GM21367 (cell line): ENCODE measurements around the gene PVRIG.
A peak's percentile ranks its signal among the peaks of the same experiment; 100 is the strongest.
"Not testable (repeated sequence)": the region's sequence is repeated elsewhere in the genome, so short reads cannot be mapped to it uniquely, and the experiment has no call there.

ENCODE experiments used
- ATAC-seq: cut with Tn5 transposase; IDR thresholded peaks from one replicate; pipeline ENCODE4 v1.9.1; 2021; ENCODE audit not compliant: unreplicated experiment

Gene PVRIG

DNA sequence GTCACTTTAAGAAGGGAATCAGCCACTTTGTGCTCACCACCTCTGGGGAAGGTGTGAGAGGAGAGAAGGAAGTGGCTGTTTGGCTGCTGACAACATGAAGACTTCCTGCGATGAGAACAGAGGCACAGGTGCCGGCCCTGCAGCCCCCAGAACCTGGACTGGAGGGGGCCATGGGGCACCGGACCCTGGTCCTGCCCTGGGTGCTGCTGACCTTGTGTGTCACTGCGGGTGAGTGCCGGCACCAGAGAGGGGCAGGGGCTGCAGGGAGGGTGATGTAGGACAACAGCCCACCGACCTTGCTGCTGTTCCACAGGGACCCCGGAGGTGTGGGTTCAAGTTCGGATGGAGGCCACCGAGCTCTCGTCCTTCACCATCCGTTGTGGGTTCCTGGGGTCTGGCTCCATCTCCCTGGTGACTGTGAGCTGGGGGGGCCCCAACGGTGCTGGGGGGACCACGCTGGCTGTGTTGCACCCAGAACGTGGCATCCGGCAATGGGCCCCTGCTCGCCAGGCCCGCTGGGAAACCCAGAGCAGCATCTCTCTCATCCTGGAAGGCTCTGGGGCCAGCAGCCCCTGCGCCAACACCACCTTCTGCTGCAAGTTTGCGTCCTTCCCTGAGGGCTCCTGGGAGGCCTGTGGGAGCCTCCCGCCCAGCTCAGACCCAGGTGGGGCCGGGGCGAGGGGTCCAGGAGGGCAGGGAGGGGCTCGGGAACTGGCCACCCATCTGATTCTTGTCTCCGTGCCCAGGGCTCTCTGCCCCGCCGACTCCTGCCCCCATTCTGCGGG, at the start of gene PVRIG:
Gene PVRIG (plus strand): TSS at position 149 of the 785 bp plus-strand sequence. CDS start 22 bp downstream, at position 171.
- not testable (repeated sequence) for ATAC-seq

DNA sequence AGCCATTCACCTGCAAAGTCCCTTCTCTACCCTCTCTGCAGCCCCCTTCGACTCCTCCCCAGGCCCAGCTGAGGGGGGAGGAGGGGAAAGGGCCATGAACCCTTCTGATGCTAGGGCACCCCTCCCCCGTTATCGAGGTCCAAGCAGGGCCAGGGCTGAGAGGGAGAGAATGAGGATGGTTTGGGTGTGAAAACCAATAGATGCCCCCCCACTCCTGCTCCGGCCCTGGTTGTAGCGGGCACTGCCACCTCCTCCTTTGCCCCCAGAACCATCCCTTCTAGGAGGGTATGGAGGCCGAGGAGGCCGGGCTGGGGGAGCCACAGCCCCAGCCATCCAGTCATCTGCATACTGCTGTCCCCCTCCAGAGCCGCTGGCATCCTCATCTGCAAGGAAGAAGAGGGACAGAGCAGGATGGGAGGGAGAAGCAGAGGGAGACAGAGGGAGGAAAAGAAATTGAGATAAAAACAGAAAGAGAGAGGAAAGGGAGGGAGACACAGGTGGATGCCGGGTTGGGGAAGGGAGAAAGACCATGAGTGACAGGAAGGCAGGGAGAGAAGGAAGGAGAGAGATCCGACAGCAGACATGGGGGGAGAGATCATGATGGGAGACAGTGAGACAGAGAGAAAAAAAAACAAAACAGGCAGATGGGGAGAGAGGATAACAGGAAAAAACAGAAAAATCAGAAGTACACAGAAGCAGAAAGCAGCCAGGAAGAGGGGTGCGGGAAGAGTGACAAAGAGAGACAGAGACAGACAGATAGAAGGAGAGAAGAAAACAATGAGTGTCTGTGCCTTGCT, 49.5 kb upstream of the PVRIG start:
- no peak for ATAC-seq

DNA sequence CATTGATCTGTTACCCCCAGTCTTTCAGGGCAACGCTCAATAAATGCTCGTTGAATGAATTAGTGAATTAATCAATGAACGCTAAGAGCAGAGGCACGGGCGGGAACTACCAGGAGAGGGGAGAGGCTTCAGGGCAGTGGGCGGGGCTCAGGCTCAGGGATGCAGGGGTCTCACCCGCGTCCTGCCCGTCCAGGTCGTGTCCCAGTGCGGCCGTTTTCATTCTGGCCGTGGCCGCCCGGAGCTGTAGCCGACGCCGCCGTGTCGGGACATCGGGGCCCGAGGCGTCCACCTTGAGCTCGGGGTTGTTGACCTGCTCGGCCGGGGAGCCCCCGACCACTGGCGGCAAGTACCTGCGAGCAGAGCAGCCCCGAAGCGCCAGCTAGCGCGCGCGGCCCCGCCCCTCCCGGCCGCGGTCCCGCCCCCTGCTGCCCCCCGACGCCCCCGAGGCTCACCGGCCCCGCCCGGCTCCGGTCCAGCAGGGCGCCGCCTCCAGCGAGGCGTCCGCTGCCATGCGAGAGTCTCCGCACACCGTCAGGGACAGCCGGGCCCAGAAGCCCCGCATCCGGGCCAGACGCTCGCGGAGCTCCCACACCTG, 48.6 kb upstream of the PVRIG start:
- ATAC-seq = no peak

DNA sequence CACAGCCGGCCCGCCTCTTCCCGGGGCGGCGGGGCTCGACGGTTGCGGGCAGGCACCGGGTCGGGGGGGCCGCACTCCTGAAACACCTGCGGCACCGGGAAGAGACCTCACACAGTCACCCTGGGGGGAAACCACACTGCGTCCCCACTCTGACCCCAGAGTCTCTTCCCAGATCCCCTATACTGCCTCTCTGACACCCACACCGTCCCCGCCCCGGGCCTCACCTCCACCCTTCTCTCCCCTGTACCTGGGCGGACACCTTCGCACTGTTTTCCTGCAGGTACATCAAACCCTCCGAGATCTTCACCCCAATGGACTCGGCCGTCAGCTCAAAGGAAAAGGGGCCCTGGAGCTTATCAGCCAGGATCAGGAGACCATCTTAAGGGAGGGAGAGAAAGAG, 47.9 kb upstream of the PVRIG start:
- ATAC-seq = no peak

DNA sequence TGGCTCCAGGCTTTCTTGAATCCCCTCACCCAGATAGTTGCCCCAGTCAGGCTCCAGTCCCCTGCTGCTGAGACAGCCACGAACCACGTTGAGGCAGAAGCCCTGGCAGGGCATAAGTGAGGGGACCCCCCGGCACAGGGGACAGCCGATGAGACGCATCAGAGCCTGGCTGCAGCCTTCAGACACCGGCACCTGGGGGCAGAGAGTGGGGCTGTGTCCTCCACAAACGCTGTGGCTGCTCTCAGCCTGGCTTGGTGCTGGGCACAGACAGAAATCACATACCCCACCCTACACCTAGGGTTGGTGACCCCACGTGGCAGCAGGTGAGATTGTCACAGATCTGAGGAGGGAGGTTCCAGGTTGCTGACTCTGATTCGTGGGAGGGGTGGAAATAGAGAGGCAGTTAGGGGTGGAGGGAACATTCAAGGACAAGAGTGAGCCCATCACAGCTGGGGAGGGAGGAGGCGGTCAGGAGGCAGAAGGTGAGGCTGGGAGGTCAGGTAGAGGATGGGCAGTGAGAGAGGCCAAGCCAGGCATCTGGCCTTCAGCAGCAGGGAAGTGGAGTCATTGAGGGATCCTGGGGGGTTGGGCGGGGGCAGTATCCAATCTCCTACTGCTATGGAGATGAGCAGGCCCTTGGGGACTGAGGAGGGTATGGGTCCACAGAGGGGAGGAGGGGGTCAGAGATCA, 45.8 kb upstream of the PVRIG start:
- ATAC-seq = no peak

DNA sequence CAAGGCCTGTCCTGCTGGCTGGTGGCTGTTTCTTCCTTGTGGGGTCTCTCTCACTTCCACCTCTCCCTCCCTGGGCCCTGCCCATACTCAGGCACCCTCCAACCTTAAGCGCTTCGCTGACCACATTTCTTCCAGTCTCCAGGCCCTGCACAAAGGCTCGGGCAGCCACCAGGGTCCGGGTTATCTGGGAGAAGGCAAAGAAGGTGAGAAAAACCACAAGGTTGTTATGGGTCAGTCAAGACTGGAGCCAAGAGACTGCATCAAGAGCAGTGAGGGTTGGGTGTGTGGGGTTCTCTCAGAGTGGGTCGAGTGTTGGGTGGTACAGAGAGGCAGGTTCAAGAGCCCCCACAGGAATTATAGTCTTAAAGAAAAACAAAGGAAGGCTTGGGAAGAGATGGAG, 45.2 kb upstream of the PVRIG start:
- ATAC-seq = no peak

DNA sequence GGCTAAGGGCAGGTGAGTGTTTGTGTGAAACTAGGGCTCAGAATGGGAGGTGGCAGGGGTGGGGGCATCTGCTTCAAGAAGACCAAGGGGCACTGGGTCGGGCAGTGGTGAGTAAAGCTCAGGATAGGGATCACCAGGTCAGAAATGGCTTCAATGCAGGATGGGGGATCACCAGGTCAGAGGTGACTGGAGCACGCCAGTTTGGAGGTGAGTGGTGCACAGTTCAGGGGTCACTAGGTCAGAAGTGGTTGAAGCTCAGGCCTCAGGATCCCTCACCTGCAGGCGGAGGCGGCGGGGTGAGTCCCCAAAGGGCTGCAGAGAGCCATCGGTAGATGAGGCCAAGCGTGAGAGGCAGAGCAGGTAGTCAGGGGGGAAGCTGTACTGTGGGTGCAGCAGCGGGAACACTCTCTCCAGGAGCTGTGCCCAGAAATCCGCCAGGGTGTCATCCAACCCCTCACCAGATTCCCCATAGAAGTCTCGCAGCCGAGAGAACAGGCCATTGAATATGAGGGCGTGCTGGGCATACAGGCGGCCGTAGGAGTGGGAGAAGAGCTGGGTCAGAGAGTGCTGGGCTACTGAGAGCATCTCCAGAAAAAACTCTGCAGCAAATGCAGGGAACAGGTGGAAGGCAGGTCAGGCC, 44.3 kb upstream of the PVRIG start:
- no peak for ATAC-seq

DNA sequence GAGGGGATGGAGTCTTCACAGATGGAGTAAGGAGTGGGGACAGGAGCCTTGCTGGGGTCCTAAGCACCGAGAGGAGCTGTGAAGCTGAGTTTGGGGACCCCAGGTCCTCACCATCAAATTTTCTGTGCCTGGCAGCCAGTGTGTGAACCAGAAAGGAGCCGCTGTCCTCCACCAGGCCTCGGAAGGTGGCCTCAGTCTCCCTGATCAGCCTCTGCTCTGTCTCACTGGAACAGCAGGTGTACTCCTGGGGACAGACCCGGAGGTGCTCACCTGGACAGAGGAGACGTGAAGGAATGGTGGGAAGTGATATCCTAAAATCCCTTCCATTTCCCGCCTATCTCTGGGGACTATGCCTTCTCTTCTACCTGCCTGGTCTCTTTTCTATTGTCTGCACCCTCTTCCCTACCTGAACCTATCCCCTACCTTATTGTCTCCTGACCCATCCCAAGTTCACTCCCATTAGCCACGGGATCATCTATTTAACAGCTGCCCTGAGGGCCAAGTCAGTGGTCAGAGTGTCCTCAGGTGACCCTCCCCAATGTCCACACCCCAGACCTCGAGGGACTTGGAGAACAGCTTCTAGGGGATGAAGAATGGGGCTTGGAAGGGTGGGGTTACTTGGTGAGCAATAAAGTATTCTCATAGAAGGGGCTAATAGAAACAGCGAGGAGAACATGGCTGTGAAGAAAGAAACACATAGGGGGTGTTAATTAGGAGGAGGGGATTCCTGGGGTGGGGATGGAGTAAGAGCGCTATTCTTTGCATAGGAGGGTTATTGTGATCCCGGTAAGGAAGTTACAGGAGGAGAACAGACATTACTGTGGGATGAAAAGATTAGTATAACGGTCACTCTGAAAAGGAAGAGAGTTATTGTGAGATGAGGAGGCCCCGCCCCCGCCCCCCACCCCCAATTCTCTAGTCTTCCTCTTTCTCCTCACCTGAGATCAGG, 43.4 kb upstream of the PVRIG start:
- ATAC-seq = no peak

DNA sequence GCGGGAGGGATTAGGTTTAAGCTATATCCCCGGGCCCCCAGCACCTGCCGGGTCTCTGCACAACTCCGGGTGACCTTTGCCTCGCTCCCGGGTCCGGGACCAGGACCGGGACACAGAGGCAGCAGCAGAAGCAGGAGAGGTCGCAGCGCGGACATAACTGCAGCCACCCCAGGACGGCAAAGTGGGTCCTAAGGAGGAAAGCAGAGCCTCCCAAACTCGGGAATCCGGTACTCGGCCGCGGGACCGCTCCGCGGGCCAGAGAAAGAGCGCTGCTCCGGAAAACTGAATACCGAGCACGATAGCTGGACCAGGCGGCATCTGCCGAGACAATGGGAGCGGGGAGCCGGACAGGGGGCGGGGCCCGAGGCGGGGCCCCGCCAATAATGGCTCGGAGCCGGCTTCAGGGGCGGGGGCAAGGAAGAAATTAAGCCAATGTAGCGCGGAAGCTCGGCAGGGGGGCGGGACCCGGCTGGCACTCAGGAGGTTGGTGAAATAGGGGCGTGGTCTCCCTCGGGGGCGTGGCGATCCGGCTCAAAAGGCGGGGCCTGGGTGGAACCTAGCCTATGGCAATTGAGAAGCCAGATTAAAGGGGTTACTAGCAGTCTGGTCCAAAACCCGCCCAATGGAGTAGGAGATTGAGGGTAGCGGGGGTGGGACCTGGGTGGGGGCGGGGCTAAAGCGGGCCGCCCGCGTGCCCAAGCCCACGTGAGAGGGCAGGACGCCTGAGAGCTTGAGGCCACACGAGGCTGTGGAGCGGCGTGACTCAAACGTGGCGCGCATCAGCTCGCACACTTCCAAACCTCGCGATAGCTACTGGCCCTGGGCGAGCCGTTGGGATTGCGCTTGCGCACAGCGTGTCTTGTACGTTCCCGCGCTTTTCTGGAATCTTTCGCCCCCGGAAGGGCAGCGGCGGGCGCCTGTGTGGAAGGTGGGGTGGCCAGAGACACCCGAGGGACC, 42.4 kb upstream of the PVRIG start, which contains the start of the genes GPC2 and STAG3:
Gene GPC2 (minus strand): TSS at position 337 of the 957 bp plus-strand sequence. CDS start 182 bp downstream, at position 155.
Gene STAG3 (plus strand): TSS at position 874 of the 957 bp plus-strand sequence. CDS start 2,639 bp downstream, outside the sequence.
- ATAC-seq = peak; percentile 73

DNA sequence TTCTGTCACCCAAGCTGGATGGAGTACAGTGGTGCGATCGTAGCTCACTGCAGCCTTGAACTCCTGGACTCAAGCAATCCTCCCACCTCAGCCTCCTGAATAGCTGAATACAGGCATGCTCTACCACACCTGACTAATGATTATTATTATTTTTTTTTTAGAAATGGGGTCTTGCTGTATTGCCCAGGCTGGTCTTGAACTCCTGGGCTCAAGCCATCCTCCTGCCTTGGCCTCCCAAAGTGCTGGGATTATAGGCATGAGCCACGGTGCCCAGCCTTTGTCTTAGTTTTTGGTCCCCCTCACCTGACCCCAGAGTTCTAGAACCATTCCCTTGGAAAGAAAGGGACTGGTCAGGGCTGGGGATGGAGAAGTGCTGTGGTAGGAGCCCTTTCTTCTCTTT, 39.7 kb upstream of the PVRIG start:
- not testable (repeated sequence) for ATAC-seq

DNA sequence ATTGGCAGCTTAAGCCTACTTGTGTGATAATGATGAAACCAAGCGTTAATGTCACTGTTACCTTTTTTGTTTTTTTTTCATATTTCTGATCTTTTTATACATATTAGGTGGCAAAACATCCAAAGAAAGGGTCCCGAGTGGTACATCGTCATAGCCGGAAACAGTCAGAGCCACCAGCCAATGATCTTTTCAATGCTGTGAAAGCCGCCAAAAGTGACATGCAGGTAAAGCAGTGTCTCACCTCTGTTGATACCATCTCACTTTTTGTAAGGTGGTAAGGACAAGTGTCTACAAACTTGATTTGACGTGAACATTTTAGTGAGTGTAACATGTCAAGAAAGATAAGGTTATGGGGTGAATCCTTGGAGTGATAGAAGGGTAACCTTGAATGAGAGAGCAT, 37.1 kb upstream of the PVRIG start:
- ATAC-seq = not testable (repeated sequence)

DNA sequence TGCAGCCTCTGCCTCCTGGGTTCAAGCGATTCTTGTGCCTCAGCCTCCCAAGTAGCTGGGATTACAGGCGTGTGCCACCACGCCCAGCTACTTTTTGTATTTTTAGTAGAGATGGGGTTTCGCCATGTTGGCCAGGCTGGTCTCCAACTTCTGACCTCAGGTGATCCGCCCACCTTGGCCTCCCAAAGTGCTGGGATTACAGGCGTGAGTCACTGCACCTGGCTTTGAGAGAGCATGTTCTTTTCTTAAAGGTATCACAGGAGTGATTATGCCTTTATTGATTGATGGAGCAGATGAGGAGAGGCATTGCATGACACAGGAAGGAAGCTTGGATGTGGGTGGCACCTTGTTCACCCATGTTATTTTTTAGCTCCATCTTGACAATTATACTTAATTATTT, 36.7 kb upstream of the PVRIG start:
- ATAC-seq = not testable (repeated sequence)

DNA sequence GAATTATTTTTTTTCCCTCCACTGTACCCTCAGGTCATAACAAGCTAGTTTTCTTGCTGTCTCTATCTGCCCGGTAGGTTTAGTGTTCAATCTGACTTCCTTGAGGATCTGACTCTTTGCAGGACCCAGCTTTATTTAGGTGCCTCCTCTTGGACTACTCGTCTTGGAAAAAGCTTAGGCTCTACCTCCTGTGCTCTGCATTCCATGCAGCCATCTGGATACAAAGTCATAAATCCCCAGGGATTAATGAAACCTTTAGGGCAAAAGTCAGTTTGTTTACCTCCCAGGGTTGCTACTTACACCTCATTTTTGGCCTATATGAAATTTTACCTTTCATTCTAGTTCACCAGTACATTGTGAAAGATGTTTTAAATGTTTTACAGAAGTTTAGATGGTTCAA, 34.0 kb upstream of the PVRIG start:
- no peak for ATAC-seq

DNA sequence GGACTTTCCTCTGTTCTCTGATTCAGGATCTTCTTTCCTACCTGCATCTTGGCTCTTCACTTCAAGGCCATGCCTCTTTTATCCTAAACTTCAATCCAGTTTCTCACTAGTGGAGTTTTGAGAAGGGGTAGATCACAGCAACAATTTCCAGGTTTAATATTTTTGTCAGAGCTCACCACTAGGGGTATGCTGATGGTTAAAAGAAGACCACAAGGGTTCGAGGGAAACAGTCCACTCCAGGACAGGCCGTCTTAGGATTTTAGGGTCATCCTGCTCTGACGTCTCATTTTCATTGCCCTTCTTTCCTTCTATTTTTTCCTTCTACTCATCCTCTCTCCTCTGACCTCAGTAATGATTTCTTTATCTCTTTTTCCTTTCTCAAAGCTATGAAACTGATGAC, 30.7 kb upstream of the PVRIG start:
- ATAC-seq = no peak

DNA sequence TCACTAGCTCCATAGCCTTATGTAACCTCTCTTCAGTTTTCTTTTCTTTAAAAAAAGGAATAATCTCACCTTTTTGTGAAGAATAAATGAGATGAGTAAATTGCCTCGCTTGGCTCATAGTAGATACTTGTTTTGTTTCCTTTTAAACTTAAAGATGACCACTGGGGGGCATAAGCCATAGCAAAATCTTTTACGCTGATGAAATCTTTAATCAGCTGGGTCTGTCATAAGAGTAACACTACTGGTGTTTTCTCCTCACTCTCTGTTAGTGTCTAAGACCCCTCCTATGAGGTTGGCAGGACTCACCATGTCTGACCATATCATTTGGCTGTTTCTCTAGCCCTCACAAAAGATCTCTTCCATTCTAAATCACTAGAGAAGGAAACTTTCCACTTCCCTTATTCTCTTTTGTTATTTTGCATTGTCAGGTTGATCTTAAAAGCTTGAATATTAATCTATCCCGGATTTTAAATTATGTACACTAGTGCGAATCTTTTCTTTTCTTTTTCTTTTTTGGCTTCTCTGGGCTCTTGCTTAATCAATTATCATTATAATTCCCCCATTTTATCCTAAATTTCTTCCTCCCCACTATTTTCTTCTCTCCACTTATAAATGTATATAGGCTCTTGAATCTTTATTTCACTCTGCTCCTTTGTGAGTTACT, 29.6 kb upstream of the PVRIG start:
- peak; percentile 48 for ATAC-seq

DNA sequence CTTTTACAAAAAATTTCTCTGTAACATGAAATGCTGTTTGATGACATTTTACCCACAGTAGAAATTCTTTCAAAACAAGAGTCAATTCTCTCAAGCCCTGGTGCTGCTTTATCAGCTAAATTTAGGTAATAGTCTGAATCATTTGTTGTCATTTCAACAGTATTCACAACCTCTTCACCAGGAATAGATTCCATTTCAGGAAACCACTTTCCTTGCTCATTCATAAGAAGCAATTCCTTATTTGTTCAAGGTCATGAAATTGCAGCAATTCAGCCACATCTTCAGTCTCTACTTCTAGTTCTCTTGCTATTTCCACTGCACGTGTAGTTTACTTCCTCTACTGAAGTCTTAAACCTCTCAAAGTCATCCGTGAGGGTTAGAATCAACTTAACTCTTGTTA, 28.0 kb upstream of the PVRIG start:
- ATAC-seq = no peak

DNA sequence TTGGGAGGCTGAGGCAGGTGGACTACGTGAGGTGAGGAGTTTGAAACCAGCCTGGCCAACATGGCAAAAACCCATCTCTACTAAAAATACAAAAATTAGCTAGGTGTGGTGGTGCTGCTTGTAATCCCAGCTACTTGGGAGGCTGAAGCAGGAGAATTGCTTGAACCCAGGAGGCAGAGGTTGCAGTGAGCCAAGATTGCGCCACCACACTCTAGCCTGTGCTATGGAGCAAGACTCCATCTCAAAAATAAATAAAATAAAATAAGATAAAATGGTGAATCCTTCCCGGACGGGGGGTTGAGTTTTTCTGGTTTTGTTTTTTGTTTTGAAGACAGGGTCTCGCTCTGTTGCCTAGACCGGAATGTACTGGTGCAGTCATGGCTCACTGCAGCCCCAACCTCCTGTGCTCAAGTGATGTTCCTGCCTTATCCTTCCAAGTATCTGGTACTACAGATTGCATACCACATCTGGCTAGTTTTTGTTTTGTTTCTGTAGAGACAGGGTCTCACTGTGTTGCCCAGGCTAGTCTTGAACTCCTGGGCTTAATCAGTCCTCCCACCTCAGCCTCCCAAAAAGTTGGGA, 27.4 kb upstream of the PVRIG start:
- not testable (repeated sequence) for ATAC-seq
